Progenitor cell of endocrine pancreas (in vitro differentiated cells): ENCODE measurements around the gene KCNN4. TPM values are rescaled to one million over a fixed set of nuclear protein-coding genes. Genes with fewer than 3 reads are reported as not detected.
A peak's percentile ranks its signal among the peaks of the same experiment; 100 is the strongest.

ENCODE experiments used
- DNase-seq: peaks from one replicate; pipeline ENCODE4 v3.0.0; 2021; ENCODE audit warnings: low spot score; ENCODE audit not compliant: unreplicated experiment
- H3K27ac Mint-ChIP-seq: 2 replicates; pipeline ENCODE4 v1.8.0; 2021; ENCODE audit warnings: mild to moderate bottlenecking, moderate library complexity, mixed read lengths
- H3K27me3 Mint-ChIP-seq: 2 replicates; pipeline ENCODE4 v1.8.0; 2021; ENCODE audit warnings: mixed read lengths
- H3K36me3 Mint-ChIP-seq: 2 replicates; pipeline ENCODE4 v1.8.0; 2022; ENCODE audit warnings: mixed read lengths; ENCODE audit not compliant: insufficient read depth
- H3K4me1 Mint-ChIP-seq: 2 replicates; pipeline ENCODE4 v1.8.0; 2021; ENCODE audit warnings: low read depth, mixed read lengths
- H3K4me3 Mint-ChIP-seq: 2 replicates; pipeline ENCODE4 v1.8.0; 2021; ENCODE audit warnings: low read depth, mild to moderate bottlenecking, moderate library complexity, mixed read lengths
- H3K9me3 Mint-ChIP-seq: 2 replicates; pipeline ENCODE4 v1.8.0; 2021; ENCODE audit warnings: low read depth, mixed read lengths
- CTCF ChIP-seq: fragments of 200-600 bp; sonication (generic); IDR thresholded peaks from one replicate; pipeline ENCODE4 v1.5.0; 2021; ENCODE audit warnings: antibody characterized with exemption, mild to moderate bottlenecking; ENCODE audit not compliant: unreplicated experiment
- total RNA-seq: library from RNA; stranded (reverse); gene quantifications from 2 replicates; pipeline ENCODE4 v1.2.1, GENCODE V29; 2021

KCNN4 gene
- total RNA-seq, 1 donor from 2014 or later = 0.34 TPM

GRCh38 chr19:43784981-43785808 lies 4.4 kb upstream of the KCNN4 start:
- Mint-ChIP-seq H3K27ac (peak overlapping the region; percentile 21), H3K4me3 (no peak overlapping the region), H3K9me3 (no peaks in the 10 kb centered on the region)

GRCh38 chr19:43784241-43784980 lies 3.6 kb upstream of the KCNN4 start:
- H3K9me3 Mint-ChIP-seq = no peaks in the 10 kb centered on the region
- no peak for DNase-seq
- no peak for TF ChIP-seq CTCF
- no peaks in the 10 kb centered on the region for H3K36me3 Mint-ChIP-seq
- H3K27ac Mint-ChIP-seq = no peak overlapping the region
- peaks cover 3% of the 10 kb centered on the region for H3K4me1 Mint-ChIP-seq
- H3K4me3 Mint-ChIP-seq = no peak overlapping the region
- H3K27me3 Mint-ChIP-seq = peaks cover 45% of the 10 kb centered on the region

More at GRCh38 chr19:43784981-43785808, 4.4 kb upstream of the KCNN4 start:
- no peaks in the 10 kb centered on the region for H3K36me3 Mint-ChIP-seq
- no peaks in the 10 kb centered on the region for H3K4me1 Mint-ChIP-seq
- TF ChIP-seq CTCF = peak; percentile 93
- peaks cover 46% of the 10 kb centered on the region for H3K27me3 Mint-ChIP-seq
- peak; percentile 27 for DNase-seq

- Mint-ChIP-seq H3K9me3 (no peaks in the 10 kb centered on the region), H3K4me3 (no peak overlapping the region)
- DNase-seq = no peak
Observed at GRCh38 chr19:43783636-43784035, 2.9 kb upstream of the KCNN4 start.

GRCh38 chr19:43782689-43783231 lies 2.0 kb upstream of the KCNN4 start:
- Mint-ChIP-seq H3K27me3 (peaks cover 56% of the 10 kb centered on the region), H3K4me1 (peaks cover 7% of the 10 kb centered on the region), H3K4me3 (no peak overlapping the region), H3K36me3 (no peaks in the 10 kb centered on the region), H3K9me3 (no peaks in the 10 kb centered on the region), H3K27ac (no peak overlapping the region)
- no peak for TF ChIP-seq CTCF
- no peak for DNase-seq

More at GRCh38 chr19:43783636-43784035, 2.9 kb upstream of the KCNN4 start:
- no peak for TF ChIP-seq CTCF
- Mint-ChIP-seq H3K27me3 (peaks cover 48% of the 10 kb centered on the region), H3K4me1 (peaks cover 3% of the 10 kb centered on the region), H3K36me3 (no peaks in the 10 kb centered on the region), H3K27ac (no peak overlapping the region)

- H3K27me3 Mint-ChIP-seq = peaks cover 56% of the 10 kb centered on the region
- H3K9me3 Mint-ChIP-seq = no peaks in the 10 kb centered on the region
- H3K36me3 Mint-ChIP-seq = no peaks in the 10 kb centered on the region
- no peak overlapping the region for H3K27ac Mint-ChIP-seq
- peaks cover 9% of the 10 kb centered on the region for H3K4me1 Mint-ChIP-seq
- no peak for TF ChIP-seq CTCF
- no peak overlapping the region for H3K4me3 Mint-ChIP-seq
- no peak for DNase-seq
Observed at GRCh38 chr19:43782311-43782660, 1.5 kb upstream of the KCNN4 start.
